Measurements from ENCODE around the gene CAMKK1.
A peak's percentile ranks its signal among the peaks of the same experiment; 100 is the strongest.

Gene CAMKK1

DNA sequence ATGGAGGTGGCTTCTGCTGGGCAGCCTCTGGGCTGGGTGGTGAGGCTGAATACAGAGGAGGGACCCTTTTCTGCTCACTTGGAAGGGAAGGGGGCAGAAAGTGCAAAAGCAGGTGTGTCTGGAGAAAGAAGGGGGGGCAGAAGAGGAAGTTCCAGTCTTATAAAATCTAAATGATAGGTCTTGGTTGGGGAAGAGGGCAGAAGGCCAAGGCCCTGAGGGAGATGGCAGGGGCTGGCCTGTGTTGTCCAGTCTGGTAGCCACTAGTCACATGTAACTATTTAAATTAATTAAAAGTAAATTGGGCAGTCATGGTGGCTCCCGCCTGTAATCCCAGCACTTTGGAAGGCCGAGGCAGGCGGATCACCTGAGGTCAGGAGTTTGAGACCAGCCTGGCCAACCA, 2.5 kb upstream of the CAMKK1 start:
- no peaks in the 10 kb centered on the region for H3K27me3 ChIP-seq (ENCODE audit: insufficient read depth, low read length)
- H3K36me3 ChIP-seq (ENCODE audit: insufficient read depth, low read length) = no peaks in the 10 kb centered on the region
- no peak overlapping the region for H3K4me3 ChIP-seq (ENCODE audit: low read depth, low read length)
- no peaks in the 10 kb centered on the region for H3K79me2 ChIP-seq (ENCODE audit: control insufficient read depth, insufficient read depth, low read length, unreplicated experiment)
- peaks cover 28% of the 10 kb centered on the region for H3K4me1 ChIP-seq (ENCODE audit: control insufficient read depth, insufficient read depth, low read length, unreplicated experiment)
- no peak overlapping the region for H2AFZ ChIP-seq (ENCODE audit: low read length, unreplicated experiment)
- H3K27ac ChIP-seq (ENCODE audit: low read depth, low read length) = no peak overlapping the region

DNA sequence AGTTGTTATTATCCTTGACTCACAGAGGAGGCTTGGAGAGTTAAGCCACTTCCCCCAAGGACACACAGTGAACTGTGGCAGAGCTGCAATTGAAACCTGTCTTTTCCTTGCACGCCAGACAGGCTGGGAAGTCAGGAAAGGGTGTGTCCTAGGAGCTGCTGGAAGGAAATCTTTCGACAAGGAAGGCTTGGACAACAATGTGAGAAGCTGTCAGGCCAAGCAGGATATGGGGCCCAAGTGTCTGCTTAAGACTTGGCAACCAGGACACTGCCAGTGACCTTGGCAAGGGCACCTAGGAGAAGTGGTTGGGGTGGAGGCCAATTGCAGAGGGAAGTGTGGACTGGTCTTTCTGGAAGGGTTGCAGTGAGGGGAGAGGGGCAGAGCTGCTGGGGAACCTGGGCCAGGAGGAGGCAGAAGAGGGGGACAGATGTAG, 2.1 kb upstream of the CAMKK1 start:
- peaks cover 30% of the 10 kb centered on the region for H3K4me1 ChIP-seq (ENCODE audit: control insufficient read depth, insufficient read depth, low read length, unreplicated experiment)
- H3K4me3 ChIP-seq (ENCODE audit: low read depth, low read length) = no peak overlapping the region
- no peaks in the 10 kb centered on the region for H3K79me2 ChIP-seq (ENCODE audit: control insufficient read depth, insufficient read depth, low read length, unreplicated experiment)
- no peak overlapping the region for H2AFZ ChIP-seq (ENCODE audit: low read length, unreplicated experiment)
- H3K27ac ChIP-seq (ENCODE audit: low read depth, low read length) = no peak overlapping the region
- no peaks in the 10 kb centered on the region for H3K27me3 ChIP-seq (ENCODE audit: insufficient read depth, low read length)
- H3K36me3 ChIP-seq (ENCODE audit: insufficient read depth, low read length) = no peaks in the 10 kb centered on the region

DNA sequence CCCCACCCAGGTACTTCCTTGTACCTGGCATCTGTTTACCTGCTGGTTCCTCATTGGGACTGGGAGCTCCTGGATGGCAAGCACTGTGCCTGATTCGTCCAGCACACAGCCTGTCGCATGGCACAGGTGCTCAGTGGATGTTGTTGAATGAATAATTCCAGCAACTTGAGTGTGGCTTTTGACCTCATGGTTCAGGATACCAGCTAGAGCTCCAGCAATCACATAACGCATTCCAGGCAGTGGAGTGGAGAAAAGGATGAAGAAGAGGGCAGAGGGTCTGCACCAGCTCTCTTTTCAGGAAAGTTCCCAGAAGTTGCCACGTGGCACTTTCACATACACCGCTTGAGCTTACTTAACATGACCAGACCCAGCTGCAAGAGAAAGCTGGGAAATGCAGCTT, 1.3 kb upstream of the CAMKK1 start:
- no peaks in the 10 kb centered on the region for H3K36me3 ChIP-seq (ENCODE audit: insufficient read depth, low read length)
- H3K27ac ChIP-seq (ENCODE audit: low read depth, low read length) = no peak overlapping the region
- H3K4me1 ChIP-seq (ENCODE audit: control insufficient read depth, insufficient read depth, low read length, unreplicated experiment) = peaks cover 37% of the 10 kb centered on the region
- H2AFZ ChIP-seq (ENCODE audit: low read length, unreplicated experiment) = no peak overlapping the region
- H3K4me3 ChIP-seq (ENCODE audit: low read depth, low read length) = no peak overlapping the region
- H3K79me2 ChIP-seq (ENCODE audit: control insufficient read depth, insufficient read depth, low read length, unreplicated experiment) = no peaks in the 10 kb centered on the region
- H3K27me3 ChIP-seq (ENCODE audit: insufficient read depth, low read length) = no peaks in the 10 kb centered on the region

DNA sequence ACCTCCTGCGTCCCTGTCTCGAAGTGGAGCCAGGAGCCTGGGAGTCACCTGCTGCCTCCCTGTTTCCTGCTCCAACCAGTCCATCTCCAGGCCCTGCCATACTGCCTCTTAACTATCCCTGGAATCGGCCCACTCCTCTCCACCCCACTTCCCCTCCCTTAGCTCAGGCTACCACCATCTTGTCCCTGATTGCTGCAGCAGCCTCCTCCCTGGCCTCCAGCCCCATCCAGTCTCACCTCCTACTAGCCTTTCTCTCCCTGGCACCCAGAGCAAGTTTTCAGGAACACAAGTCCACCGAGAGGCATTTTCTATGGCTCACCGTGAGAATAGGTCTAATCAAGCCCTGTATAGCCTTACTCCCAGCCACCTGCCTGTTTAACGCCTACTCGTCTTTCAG, 865 bp upstream of the CAMKK1 start:
- Histone ChIP-seq H3K27ac (ENCODE audit: low read depth, low read length) (no peak overlapping the region), H3K36me3 (ENCODE audit: insufficient read depth, low read length) (no peaks in the 10 kb centered on the region), H3K4me1 (ENCODE audit: control insufficient read depth, insufficient read depth, low read length, unreplicated experiment) (peaks cover 42% of the 10 kb centered on the region), H3K4me3 (ENCODE audit: low read depth, low read length) (peak overlapping the region; percentile 87), H3K79me2 (ENCODE audit: control insufficient read depth, insufficient read depth, low read length, unreplicated experiment) (no peaks in the 10 kb centered on the region), H3K27me3 (ENCODE audit: insufficient read depth, low read length) (no peaks in the 10 kb centered on the region), H2AFZ (ENCODE audit: low read length, unreplicated experiment) (no peak overlapping the region)

DNA sequence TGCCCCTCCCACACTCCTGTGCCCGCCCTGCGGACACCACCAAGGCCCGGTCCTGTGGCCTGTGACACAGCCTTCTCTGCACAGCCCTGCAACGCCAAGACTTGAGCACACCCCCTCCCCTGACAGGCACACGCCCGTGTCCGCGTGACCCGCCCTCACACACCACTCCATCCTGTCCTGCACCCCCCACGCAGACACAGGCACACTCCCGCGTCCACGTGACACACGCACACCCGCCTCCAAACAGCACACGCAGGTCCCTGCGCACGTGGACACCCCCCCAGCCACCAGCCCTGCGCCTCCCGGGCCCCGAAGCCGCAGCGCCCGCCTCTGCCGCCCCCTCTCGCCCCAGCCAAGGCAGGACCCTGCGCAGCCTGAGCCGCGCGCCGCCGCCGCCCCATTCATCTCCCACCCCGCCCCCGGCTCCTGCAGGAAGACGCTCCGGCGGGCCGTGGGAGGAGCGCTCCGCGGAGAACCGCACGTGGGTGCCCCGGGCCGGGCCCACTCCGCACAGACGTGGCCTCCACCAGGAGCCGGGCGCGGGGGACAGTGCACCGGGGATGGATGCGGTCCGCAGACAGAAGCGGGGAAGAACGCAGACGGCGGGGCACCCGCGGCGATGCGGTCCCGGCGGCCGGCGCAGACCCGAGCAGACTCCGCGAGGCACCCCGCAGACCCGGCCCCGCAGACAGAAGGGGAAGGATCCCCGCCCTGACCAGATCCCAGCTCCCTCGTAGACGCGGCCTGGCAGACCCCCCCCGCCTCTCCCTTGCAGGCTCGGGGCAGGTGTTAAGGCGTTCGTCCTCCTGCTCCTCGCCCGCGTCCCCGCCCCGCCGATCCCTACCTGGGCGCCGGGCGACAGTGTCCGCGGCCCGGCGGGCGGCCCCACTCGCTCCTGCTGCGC, 506 bp downstream of the CAMKK1 start:
- Histone ChIP-seq H3K36me3 (ENCODE audit: insufficient read depth, low read length) (no peaks in the 10 kb centered on the region), H3K27me3 (ENCODE audit: insufficient read depth, low read length) (no peaks in the 10 kb centered on the region), H3K79me2 (ENCODE audit: control insufficient read depth, insufficient read depth, low read length, unreplicated experiment) (peaks cover 3% of the 10 kb centered on the region), H2AFZ (ENCODE audit: low read length, unreplicated experiment) (peak overlapping the region; percentile 66), H3K4me3 (ENCODE audit: low read depth, low read length) (peak overlapping the region; percentile 92), H3K27ac (ENCODE audit: low read depth, low read length) (no peak overlapping the region; the same call in 1 of the 2 replicates), H3K4me1 (ENCODE audit: control insufficient read depth, insufficient read depth, low read length, unreplicated experiment) (peaks cover 52% of the 10 kb centered on the region)

DNA sequence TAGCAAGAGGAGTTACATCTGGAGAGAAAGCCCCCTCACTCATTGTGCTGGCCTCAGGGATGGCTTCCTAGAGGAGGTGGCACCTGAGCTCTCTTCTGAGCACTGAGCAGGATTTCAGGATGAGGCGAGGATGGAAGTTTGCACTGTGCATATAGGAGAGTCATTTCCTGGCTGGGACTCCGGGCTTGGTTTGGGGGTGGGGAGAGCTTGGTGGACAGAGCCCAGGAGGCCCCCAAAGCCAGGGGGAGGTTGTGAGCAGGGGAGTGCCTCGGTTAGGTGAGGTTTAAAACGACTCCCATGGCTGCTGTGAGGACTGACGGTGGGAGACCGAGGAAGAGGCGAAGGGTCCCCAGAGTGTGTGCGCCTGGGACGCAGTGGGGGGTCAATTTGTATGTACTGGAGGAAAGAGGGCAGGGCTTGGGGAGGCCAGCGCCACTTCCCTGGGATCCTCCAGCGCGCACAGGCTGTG, 1.2 kb downstream of the CAMKK1 start:
- Histone ChIP-seq H3K4me1 (ENCODE audit: control insufficient read depth, insufficient read depth, low read length, unreplicated experiment) (peaks cover 58% of the 10 kb centered on the region), H2AFZ (ENCODE audit: low read length, unreplicated experiment) (no peak overlapping the region), H3K36me3 (ENCODE audit: insufficient read depth, low read length) (no peaks in the 10 kb centered on the region), H3K4me3 (ENCODE audit: low read depth, low read length) (peak overlapping the region; percentile 92), H3K27ac (ENCODE audit: low read depth, low read length) (peak overlapping the region; percentile 90; the same call in 1 of the 2 replicates), H3K27me3 (ENCODE audit: insufficient read depth, low read length) (no peaks in the 10 kb centered on the region), H3K79me2 (ENCODE audit: control insufficient read depth, insufficient read depth, low read length, unreplicated experiment) (peaks cover 8% of the 10 kb centered on the region)

DNA sequence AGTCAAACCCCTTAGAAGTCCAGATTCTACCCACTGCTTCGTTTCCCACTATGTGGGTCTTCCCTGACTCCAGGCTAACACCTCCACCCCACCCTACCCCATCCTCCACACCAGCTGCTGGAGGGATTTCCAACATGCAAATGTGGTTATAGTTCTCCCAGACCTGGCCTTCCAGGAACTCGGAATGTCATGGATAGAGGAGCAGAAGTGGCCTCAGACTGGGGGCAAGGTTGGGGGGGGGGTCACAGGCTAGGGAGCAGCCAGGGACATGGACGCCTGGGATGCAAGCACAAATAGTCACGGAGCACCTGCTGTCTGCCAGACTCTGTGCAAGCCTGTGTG, 2.0 kb downstream of the CAMKK1 start:
- H3K27me3 ChIP-seq (ENCODE audit: insufficient read depth, low read length) = no peaks in the 10 kb centered on the region
- peaks cover 66% of the 10 kb centered on the region for H3K4me1 ChIP-seq (ENCODE audit: control insufficient read depth, insufficient read depth, low read length, unreplicated experiment)
- H3K27ac ChIP-seq (ENCODE audit: low read depth, low read length) = peak overlapping the region; percentile 90
- no peak overlapping the region for H2AFZ ChIP-seq (ENCODE audit: low read length, unreplicated experiment)
- H3K36me3 ChIP-seq (ENCODE audit: insufficient read depth, low read length) = no peaks in the 10 kb centered on the region
- H3K4me3 ChIP-seq (ENCODE audit: low read depth, low read length) = peak overlapping the region; percentile 92
- H3K79me2 ChIP-seq (ENCODE audit: control insufficient read depth, insufficient read depth, low read length, unreplicated experiment) = peaks cover 10% of the 10 kb centered on the region

DNA sequence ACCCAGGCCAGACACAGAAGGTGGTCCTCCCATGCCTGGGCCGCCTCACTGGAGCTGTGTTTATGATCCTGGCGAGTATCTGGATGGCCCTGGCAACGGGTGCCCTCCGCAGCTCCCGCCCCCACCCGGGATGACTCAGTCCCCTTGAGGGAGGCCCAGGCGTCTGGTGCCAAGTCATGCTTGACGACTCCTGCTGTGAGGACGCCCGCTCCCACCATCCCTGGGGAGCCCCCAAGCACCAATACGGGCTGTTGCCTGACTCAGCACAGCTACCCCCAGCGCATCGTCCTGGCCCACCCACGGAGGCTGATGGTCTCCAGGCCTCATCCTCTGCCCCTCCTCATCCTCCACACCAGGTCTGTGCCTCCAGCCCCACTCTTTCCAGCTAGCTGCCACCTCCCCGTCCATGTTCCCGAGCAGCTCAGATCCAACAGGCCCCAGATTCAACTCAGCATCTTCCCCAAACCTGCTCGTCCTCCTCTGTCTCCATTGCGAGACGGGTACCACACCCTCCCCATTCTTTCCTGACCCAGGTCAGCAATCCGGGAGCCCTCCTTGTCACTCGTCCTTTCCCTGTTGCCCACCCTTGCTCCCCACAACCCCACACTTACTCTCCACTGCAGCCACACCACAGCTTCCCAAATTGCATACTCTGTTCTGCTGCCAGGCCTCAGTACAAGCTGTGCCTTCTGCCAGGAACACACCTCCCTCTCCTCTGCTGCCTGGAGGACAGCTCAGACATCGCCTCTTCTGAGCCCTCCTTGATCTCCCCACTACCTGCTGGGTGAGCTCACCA, 2.6 kb downstream of the CAMKK1 start:
- Histone ChIP-seq H3K79me2 (ENCODE audit: control insufficient read depth, insufficient read depth, low read length, unreplicated experiment) (peaks cover 10% of the 10 kb centered on the region), H3K27ac (ENCODE audit: low read depth, low read length) (peak overlapping the region; percentile 90), H3K4me3 (ENCODE audit: low read depth, low read length) (peak overlapping the region; percentile 92), H3K27me3 (ENCODE audit: insufficient read depth, low read length) (no peaks in the 10 kb centered on the region), H3K4me1 (ENCODE audit: control insufficient read depth, insufficient read depth, low read length, unreplicated experiment) (peaks cover 71% of the 10 kb centered on the region), H2AFZ (ENCODE audit: low read length, unreplicated experiment) (no peak overlapping the region), H3K36me3 (ENCODE audit: insufficient read depth, low read length) (no peaks in the 10 kb centered on the region)

DNA sequence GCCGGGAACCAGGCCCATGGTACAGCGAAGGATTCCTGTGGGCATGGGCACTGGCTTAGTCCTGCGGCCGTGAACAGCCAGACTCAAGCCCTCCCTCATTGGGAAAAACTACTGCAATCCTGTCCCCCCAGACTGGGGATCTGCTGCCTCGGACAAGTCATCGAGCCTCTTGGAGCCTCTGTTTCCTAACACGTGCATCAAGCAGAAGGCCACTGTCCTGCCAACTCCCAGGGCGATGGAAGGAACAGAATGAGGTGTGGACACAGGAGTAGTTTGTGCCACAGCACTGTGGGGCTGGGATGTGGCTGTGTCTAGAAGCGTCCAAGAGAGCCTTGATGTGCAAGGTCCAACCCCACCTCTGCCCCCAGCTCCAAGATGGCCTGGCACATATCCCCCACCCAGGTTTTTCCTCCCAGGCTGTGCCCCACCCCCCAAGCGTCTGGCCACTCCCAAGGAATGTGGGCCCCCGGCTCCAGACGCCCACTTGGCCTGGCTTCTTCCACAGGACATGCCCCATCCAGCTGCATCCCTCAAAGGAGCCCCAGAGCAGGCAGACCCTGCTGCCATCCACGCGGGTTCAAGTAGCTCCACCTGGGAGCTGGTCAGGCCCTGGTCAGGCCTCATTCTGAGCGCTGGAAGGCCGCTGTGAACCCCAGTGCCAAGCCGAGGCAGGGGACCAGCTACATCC, 3.4 kb downstream of the CAMKK1 start:
- Histone ChIP-seq H3K27ac (ENCODE audit: low read depth, low read length) (peak overlapping the region; percentile 90), H3K4me3 (ENCODE audit: low read depth, low read length) (peak overlapping the region; percentile 15; the same call in 1 of the 2 replicates), H3K36me3 (ENCODE audit: insufficient read depth, low read length) (peaks cover 6% of the 10 kb centered on the region; the same call in 1 of the 2 replicates), H3K4me1 (ENCODE audit: control insufficient read depth, insufficient read depth, low read length, unreplicated experiment) (peaks cover 67% of the 10 kb centered on the region), H3K27me3 (ENCODE audit: insufficient read depth, low read length) (no peaks in the 10 kb centered on the region), H3K79me2 (ENCODE audit: control insufficient read depth, insufficient read depth, low read length, unreplicated experiment) (peaks cover 10% of the 10 kb centered on the region), H2AFZ (ENCODE audit: low read length, unreplicated experiment) (no peak overlapping the region)

Data from ACC112 (cell line).